HG03469 (cell line): ENCODE measurements around the gene ALK.

Experiments used
- ATAC-seq: cut with Tn5 transposase; IDR thresholded peaks from one replicate; pipeline ENCODE4 v1.9.1; 2021; ENCODE audit warnings: mild to moderate bottlenecking, moderate library complexity, moderate number of reproducible peaks; ENCODE audit not compliant: unreplicated experiment

The ALK gene

DNA sequence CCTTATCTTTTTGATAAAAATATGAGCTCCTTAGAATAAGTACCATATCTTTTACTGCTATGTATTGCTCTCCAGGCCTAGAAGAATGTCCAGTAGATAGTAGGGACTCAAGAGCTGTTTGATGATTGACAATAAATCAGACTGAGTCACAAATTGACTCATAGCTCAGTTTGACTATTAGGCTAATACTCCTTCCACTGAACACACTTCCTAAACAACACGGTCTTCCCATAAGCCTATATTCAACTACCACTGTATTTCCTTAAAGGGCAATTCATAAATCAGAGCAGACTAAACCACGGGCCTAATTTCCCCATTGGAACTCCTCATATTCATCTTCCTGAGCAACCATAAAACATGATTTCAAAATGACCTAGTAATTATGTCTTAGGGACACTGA lies 258.5 kb downstream of the ALK start:
- ATAC-seq: no peak

DNA sequence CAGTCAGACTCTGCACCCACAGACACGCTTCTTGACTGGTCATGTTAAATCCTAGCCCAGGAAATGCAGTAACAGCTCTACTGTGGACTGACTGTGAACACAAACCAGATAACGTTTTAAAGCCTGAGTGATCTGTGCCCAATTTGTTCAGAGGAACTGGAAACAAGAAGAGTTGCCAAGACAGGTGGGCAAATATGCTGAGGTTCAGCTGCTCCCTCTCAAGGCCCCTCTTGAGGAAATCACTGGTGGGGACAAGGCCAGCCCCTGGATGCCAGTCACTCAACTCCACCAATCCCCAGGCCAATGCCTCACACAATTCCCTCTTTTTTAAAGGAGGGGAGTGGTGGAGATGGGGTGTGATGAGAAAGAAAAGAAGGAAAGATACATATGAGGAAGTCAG lies 261.2 kb downstream of the ALK start:
- no peak for ATAC-seq

DNA sequence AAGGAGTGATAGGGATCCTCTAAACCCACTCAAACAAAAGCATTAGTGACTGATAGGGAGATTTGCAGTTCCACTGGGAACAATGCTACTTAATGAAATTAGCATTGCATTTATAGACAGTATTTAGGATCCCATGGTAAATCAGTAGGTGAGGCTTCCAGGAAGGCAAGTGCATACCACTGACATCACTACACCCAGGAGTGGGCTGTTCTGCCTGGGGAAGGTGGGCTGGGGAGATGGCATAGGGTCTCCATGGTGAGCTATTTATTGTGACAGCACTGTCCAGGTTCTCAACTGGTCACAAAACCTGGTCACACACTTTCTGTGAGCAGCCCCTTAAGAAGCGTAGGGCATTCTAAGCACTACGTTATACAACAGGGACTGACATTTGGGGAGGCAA lies 262.2 kb downstream of the ALK start:
- ATAC-seq: no peak

DNA sequence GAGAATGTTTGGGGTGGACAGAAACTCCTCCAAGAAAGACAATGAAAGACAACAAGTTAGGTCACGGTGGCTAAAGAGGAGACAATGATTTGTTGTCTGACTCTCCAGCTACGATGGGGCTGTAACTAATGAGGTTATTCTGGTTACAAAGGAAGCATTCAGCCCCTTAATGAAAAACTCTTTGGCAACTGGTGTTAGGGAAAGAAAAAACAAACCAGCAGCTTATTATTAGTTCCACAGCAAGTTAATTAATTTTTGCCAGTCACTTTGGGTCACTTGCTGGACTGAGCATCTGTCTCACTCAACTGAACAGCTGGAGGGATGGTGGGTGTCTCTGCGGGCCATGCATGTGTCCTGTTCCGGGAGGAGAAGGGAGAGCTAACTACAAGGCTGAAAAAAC lies 263.7 kb downstream of the ALK start:
- ATAC-seq: no peak

DNA sequence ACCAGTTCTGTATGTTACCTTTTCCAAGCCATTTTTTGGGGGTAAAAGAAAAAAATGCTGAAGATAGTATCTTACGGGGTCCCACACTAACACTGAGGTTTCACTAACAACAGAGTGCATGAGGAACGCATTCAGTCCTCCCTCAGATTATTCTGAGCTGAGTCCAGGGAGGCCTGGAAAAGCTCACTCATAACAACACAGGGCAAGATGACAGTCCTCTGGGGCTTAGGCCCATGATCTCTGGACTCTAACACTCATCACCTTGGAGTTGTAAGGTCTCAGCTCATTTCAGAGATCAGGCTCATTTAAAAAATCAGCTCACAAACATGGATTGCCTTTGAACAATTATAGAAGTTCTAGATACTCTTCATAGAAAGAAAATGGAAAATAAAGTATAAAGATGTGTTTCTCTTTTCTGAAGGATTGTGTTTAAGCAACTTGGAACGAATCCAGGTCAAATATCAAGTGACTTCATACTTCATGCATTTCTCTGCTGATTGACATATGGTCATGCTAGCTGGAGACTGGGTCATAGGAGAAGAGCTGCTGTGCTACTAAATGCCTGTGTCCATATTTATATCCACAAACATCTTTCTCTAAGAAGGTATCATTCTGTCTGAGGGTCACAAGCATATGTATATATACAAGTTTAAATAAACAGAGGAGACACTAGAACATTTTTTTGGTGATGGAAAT lies 265.8 kb downstream of the ALK start:
- ATAC-seq: no peak

DNA sequence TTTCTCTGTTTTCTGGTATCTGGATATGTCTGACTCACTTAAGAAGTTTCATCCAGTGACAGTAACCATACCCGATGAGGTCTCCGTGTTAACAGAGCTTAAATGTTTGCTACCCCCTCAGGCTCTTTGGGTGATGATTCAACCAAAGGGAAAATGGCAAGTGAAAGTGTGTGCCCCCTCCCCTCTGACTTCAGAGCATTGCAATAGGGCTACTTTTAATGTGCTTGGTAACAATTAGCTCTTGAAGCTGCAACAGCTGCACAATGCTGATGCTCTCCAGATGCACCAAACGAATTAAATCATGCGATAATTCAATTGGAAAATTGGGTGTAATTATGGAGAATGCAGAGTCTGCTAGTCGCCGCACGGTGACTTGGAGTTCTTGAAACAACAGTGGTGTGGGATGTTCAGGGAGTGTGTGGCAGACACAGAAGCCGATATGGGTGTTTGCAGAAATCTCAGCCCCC lies 270.7 kb downstream of the ALK start:
- no peak for ATAC-seq

DNA sequence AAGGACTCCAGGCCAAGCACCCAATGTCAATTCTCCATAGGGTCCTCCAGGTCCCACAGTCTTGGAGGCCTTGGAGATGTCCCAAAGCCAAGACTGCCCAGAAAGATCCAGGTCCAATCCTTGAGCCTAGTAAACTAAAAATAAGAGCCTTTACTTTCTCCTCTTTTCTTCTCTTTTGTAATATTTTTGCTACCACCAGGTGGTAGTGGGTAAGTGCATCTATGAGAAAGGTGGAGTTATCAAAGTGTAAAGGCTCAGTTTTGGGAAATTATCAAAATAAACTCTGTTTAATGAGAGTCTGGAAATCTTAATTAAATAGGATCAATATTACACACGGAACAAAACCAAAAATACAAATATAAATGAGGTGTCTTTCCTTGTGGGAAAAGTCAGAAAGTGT lies 276.4 kb downstream of the ALK start:
- ATAC-seq: no peak

DNA sequence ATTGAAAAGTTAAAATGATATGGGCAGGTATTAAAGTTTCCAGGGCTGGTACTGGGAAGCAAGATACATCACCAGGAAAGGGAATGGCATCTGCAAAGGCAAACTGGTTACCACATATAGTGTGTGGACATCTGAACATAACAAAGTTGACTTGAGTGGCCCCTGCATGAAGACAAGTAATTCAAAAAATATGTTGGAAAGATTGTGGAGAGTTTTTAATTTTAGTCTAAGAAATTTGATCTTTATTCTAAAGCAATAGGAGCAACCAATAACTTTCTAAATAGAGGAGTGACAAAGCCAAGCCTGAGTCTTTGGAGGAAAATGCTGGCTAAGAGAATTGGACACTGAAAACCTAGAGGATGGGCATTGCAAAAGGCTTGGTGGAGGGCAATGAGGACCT lies 278.2 kb downstream of the ALK start:
- ATAC-seq: no peak

DNA sequence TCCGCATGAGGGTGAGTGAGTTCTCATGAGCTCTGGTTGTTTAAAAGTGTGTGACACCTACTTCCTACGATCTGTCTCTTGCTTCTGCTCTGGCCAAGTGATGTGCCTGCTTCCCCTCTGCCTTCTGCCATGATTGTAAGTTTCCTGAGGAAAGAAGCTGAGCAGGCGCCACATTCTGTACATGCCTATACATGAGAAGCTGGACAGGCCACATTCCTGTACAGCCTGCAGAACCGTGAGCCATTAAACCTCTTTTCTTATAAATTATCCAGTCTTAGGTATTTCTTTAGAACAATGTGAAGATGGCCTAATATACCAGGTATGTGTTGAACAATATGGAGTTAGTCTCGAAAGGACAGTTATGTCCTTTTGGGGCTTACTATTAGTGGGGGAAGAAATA lies 281.0 kb downstream of the ALK start:
- ATAC-seq: no peak

DNA sequence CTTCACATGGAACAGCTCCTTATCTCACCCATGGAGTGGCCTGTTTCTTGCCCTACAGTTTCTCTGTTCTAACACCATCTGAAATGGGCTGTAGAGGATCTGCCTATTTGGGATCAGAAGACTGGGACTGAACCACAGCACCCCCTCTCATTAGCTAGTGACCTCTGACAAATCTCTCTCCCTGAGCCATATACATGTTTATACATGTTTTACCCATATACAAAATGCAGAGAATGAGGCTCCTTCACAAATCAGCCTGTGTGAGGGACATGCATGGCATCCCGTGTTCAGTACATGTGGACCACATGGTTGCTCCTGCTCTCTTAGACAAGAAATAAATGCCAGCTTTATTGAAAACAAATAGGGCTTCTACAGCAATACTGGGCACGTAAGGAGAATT lies 282.7 kb downstream of the ALK start:
- no peak for ATAC-seq

DNA sequence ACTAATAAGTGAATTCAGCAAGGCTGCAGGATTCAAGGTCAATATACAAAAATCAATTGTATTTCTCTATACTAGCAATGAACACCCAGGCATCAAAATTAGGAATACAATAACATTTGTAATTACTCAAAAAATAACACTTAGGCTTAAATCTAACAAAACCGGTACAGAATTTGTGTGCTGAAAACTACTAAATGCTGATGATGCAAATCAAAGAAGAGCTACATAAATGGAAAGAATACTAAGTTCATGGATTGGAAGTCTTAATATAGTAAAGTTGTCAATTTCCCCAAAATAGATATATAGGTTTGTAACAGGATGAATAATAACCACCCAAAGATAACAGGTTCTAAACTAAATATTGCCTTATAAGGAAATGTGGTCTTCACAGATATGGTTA lies 286.5 kb downstream of the ALK start:
- no peak for ATAC-seq

DNA sequence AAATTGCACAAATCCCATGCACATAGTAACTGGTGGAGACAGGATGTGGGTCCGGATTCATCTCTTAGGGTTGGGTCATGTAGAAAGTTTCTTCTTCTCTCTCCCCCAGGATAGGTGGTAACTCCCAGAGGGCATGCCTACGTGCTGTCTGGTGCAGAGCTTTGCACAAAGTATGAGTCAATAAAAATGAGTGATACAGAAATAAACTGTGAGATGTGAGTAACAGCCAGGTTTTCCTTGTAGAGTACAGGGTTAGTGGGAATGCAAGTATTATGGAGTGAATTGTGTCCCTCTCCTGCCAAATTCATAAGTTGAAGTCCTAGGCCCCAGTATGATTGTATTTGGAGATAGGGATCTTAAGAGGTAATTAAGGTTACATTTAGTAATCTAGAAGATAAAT lies 289.4 kb downstream of the ALK start:
- no peak for ATAC-seq

DNA sequence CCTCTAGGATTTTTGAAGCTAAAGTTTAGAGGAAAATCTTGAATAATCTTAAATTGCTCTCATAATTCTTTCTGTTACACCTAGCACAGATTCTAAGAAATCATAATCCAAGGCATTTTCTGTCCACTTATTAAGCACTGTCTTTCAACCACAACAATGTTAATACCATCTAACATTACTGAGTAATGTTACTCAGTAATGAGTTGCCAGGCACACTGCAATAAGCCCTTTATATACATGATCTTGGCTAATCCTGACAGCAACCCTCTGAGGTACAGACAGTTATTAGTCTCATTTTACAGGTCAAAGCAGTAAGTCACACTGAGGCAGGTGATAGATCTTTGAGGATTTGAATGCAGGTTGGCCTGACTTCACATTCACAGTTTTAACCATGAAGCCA lies 291.9 kb downstream of the ALK start:
- ATAC-seq: no peak

DNA sequence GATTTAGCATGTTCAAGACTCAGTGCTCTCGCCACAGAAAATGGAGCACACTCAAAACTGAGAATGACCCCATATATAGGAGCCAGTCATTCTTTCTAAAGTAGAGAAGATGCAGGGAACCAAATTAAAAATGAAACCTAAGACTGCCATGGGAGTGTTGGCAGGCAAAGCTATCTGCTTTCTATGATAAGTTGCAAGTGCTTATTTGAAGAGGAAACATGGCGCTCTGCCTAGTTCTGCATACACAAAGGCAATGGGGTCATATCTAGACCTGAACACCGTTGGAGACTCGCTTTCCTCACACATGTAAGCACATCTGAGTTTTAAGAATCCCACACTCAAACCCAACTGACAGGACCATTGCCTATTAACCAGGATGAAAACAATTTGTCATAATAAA lies 292.5 kb downstream of the ALK start:
- ATAC-seq: no peak

DNA sequence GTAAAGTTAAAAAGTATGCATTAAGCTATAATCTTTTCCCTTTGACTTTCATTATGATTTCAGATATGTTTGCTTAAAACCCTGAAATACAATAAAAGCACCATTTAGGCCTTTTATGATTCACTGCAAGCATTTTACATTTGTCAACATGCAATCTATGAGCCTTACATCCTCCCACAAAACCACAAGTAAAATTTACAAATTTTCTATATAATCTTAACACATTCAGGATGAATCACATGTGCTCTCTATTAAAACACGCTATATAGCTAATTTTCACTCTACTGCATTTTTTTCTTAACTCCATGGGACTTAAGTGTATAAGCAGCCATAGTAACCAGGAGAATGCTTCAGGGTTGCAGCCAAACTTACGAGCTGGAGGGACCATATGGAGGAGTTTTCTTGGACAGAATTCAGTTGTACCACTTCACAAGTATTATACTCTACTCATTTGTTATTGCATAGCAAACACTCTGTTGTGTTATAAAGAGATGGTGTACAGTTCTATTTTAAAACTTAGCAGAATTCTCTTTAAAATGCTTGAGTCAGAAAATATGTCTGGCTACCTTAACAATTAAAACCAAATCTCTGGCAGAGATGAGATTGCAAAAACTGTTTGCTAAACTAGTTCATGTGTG lies 293.2 kb downstream of the ALK start:
- ATAC-seq: no peak

DNA sequence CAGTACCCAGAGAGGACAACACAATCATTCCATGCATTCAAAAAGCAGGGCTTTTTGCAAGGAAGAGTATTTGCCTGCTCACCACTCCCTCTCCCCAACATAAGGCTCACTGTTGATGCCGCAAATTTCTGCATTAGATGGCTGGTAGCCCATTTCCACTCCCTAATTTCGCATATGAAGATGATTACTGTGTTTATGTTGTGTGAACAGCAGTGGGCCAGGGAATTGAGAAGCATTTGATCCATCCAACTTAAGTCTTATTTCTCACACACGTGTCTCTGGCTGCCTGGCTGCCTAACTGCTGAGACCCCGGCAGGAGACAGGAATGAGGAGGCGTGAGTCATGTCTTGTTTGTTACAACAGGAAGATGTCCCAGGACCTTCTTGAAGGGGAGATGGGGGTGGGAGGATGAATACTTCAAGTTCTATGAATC lies 294.1 kb downstream of the ALK start:
- ATAC-seq: no peak

DNA sequence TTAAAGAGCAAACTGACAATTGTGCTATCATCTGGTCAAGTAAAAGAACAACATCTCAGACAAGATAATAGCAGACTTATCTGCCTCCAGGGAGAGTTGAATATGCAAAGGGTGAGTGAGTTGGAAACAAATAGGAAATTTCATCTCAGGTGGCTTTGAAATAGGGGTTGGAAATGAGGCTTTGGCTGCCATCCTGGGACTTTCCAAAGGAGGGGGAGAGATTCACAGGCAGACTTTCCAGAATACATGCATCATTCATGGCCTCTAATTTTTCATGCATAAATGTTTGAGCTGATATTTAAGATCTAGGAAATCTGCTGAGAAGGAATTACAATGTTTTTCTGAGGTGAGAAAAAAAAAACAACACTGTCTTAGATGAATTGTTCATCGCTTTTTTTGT lies 300.5 kb downstream of the ALK start:
- ATAC-seq: no peak

DNA sequence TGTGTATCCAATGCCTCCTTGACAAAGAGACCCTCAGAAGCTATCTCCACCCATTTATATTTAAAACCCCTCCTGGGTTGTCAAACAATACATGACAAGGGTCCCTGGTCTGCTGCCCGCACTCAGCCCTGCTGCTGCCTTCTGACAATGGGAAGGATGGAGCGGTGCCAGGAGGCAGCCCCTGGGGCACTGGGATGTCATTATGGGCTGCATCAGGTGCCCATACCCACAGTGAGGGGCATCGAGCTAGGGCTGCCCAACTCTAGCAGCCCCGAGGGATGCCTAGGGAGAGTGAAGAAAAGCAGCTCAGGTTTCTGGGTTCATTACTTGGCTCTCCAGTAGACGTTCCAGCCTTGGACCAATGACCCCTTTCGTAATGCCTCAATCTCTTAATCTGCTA lies 301.7 kb downstream of the ALK start:
- no peak for ATAC-seq

DNA sequence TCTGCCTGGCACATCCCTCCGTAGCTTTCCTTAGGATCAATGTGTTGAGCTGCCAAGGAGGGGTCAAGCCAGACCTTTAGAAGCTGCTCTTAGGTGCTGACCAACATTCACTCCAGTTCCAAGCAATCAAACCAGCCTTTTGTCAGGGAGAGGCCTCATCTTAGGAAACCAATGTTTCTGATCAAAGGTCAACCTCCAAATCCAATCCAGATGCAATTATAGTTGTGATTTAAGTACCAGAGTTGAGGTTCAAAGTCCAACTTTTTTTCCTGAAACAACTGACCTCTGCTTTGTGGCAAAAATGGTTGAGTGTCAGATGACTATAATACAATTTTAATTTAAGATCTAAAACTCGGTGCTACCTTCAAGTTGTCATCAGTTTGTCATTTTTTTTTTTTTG lies 303.4 kb downstream of the ALK start:
- no peak for ATAC-seq

DNA sequence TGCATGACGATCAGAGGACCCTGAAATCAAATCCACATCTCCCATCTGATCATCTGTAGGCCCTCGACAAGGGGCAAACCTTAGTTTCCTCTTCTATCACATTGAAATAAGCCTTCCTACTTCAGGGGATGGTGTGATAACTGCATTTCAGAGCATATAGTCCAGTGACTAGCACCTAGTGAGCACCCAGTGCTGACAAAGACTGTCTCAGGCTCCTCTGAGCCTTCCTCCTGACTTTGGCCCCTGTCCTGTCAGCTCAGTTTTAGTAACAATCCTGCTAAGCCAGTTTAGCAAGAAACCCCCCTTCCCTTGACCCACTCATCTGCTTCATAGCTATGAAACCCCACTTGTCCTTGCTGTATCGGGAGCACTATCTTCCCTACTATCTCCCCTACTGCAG lies 304.0 kb downstream of the ALK start:
- ATAC-seq: no peak

DNA sequence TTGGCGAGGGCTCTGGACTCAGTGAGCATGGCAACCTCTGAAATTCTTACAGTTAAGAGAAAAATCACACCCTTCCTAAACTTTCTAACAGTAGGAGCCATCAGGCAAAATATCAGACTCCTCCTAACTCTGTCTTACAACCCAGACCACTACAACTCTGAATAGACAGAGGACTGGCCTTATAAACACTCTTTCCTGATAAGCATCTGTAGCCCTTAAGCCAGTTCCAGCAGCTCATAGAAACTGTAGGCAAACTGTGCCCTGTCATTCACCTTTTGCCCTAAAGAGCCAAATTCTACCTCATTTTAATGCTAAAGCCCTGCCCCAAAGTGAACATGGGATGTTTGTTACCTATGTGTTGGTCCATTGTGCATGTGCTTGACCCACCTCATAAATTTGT lies 304.8 kb downstream of the ALK start:
- ATAC-seq: no peak

DNA sequence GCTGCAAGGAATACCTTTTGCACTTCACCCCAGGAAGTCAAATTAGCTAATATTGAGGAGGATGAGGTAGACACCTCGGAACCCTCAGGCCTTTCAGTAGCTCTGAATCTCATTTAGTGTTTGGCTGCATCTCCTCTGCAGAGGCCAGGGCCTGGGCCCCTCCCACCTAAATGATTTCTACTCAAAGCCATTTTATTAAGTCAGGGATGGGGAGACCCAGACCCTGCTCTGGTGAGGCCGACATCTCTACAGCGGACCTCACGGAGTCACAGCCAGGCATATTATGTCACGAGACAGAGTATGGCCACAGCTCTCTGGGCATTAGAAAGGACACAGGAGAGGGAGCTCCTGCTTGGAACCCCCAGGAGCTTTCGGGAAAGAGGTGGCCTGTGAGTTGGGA lies 305.5 kb downstream of the ALK start:
- no peak for ATAC-seq

DNA sequence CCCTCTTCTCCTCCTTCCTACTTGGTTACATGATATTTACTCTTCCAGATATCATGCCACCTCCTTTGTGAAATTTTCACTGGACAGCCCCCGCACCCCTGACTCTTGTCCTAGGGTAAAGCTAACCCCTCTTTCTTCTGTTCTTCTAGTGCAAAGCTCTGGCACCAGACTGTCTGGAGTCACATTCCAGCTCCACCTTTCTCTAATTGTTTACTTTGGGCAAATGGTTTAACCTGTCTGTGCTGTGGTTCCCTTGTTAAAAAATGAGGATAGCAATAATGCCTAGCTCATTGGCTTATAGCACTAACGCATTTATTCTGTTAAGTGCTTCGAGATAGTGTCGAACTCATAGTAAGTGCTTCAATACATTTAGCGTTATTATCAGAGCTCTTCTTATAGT lies 306.2 kb downstream of the ALK start:
- no peak for ATAC-seq
